IPS-11a (cell line): ENCODE results near the gene C2CD2.

Experiments used
- H3K4me3 ChIP-seq: one replicate; pipeline ENCODE4 v1.5.1; 2013; ENCODE audit warnings: low read depth, low read length, control low read depth

The C2CD2 gene

DNA sequence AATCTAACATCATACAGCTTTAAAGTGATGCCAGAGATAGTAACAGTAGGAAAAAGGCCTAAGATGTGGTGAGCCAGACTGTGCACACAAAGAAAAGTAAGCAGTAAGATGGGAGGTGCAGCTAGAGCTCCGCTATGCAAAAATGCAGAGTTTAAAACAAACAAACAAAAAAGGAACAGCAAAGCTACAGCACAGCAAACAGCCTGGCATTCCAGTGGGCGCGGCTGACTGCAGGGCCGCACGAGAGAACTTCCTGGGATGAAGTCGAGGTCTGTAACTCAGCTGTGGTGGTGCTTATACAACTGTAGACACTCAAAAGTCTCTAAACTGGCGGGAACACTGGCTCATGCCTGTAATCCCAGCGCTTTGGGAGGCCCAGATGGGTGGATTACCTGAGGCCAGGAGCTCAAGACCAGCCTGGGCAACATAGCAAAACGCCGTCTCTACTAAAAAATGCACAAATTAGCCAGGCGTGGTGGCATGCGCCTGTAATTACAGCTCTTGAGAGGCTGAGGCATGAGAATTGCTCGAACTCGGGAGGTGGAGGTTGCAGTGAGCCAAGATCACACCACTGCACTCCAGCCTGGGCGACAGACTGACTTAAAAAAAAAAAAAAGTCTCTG lies 104.7 kb downstream of the C2CD2 start:
- no peak overlapping the region for H3K4me3 ChIP-seq

DNA sequence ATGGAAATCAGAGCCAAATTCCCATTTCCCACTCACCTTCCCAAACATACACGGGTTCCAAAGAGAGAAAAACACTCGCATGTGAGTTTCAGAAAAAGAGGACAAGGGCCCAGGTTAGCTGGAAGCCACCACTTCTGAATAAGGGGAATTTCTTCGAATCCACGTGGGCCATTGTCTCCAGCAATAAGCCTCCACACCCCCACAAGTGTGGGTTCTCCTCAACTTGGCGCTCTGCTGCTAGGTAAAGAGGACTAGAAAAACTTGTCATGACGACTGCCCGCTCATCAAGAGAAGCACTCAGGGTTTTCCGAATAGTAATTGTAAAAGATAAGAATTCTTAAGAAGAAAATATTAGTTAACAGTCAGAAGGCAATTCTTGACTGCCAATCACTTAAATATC lies 105.3 kb downstream of the C2CD2 start:
- H3K4me3 ChIP-seq: no peak overlapping the region

DNA sequence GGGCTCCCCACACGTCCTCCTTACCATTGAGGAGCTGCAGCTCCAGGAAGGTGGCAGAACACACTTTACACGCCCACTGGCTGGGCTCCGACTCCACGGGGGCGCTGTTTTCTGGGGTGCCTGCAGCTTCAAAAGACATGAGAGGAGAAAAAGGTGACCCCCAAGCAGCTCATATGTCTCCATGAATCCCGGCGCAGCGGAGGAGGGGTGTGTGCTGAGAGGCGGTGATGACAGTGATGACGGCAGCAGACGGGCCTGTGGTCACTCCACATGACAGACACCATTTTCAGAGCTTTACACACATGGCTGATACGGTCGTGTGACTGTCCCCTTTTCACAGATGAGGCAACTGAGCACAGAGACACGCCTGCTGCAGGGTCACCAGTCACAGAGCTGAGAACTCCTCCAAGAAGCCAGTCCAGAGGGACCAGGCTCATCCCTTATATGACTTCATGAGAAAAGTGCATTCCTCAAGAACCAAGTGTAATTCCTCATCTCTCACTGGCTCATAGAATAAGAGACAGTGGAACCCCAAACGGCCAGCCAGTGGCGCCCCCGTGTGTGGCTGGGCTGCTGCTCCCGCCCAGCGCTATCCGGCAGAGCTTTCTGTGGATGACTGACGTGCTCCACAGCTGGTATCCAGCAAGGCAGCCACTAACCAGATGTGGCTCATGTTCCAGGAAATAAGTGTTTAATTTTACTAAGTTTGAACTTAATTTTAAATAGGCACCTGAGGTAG lies 106.6 kb downstream of the C2CD2 start:
- no peak overlapping the region for H3K4me3 ChIP-seq

DNA sequence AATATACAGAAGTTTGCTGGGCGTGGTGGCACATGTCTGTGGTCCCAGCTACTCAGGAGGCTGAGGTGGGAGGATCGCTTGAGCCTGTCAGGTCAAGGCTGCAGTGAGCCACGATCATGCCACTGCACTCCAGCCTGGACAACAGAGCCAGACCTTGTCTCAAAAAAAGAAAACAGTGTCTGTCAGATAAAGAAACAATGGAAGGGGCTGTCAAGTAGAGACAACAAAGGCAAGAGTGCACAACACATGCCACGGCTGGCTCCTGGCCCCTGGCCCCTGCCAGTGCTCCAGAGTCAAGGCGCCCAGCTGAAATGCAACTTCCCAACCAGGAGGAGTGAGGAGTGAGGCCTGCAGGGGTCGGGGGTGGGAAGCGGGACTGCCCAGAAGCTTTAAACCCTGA lies 107.3 kb downstream of the C2CD2 start:
- no peak overlapping the region for H3K4me3 ChIP-seq

DNA sequence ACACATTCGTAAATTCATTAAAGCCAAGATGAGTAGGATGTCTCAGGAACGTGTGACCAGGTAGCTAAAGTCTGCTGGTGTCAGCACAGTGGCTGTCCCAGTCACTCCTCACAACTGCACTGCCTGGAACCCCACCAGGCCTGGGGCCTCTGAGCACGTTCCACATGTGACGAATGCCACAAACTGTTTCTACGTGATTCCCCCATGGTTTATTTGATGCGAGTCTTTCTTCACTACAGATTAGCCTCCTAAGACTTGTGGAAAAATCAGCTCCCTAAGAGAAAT lies 107.8 kb downstream of the C2CD2 start:
- no peak overlapping the region for H3K4me3 ChIP-seq

DNA sequence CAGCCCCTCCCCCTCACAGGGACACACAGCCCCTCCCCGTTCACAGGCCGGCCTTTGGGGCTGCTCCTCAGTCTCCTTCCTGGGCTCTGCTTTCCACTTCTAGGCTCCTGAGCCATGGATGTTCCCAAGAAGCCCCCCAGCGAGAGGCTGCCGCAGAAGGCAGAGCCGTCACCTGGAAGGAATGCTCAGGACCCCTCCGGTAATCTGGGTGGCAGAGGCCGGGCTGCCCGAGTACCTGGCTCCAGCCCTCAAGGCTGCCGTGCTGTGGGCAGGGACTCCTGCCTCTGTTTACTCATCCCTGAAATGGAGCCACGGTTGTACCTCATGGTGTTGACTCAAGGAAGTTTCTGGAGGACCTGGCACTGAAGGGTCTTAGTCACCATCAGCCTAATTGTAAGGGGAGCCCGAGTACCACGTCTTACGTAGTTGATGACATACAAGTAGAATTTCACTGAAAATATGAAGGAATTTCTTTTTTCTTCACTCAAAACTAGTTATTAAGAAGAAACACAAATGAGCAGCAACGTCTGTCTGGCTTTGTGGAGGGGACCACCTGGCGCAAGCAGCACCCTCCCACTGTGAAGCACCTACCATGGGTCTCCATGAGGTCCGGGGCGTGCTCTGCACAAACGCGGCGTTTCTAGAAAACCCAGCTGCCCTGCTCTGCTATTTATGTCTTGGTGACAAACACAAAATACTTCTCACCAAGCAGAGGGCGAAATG lies 108.3 kb downstream of the C2CD2 start:
- no peak overlapping the region for H3K4me3 ChIP-seq

DNA sequence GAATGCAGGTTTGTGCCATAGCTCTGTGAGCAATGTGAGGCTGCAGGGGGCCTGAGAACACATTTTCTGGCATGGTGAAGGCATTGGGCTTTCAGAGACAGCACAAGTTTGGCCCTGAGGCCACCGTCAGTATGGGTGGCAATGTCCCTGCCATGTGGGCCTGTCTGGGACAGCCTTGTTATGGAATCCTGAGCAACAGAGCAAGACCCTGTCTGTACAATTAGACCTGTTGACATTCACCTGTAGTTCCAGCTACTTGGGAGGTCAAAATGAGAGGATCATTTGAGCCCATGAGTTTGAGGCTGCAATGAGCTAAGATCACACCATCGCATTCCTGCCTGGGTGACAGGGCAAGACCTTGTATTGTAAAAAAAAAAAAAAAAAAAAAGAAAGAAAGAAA lies 110.2 kb downstream of the C2CD2 start:
- H3K4me3 ChIP-seq: no peak overlapping the region

DNA sequence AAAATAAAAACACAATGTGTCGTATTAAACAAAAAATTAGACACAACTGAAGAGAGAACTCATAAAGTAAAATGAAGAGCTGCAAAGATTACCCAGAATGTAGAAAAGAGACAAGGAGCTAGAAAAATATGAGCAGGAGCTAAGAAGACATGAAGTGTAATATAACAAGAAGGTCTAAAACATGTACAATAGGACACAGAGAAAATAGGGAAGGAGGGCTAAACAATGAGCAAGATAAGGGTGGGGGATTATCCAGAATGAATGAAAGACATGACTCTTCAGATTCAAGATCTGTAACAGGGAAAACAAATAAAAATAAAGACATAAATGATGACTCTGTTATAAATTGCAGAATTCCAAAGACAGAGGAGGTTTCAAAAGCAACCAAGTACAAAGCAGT lies 112.9 kb downstream of the C2CD2 start:
- H3K4me3 ChIP-seq: no peak overlapping the region

DNA sequence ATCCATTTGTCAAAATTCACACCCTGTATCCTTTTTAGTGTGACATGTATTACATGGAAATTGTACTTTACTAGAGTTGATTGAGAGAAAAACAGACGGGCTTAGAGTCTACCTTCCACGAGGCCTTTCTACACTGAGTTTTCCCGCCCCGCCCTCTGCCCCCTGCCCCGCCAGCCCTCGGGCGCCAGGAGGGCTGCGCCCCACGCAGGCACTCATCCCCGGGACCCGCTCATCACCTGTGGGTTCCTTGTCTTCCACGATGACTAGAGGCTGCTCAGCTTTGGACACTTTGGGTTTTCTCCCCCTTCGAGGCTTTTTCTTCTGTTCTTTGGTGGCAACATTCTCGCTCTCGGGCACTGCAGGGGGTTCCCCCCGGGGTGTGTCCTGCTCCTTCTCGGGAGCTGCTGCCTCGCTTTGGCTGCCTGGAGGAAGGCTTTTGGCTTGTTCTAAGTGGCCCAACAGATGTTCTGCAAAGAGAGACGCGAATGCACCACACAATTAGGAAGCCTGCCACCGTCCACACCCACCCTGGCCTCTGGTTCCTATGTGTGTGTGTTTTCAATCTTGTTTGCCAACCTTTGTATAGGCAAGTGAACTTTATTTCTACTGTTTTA lies 114.3 kb downstream of the C2CD2 start:
- H3K4me3 ChIP-seq: no peak overlapping the region

DNA sequence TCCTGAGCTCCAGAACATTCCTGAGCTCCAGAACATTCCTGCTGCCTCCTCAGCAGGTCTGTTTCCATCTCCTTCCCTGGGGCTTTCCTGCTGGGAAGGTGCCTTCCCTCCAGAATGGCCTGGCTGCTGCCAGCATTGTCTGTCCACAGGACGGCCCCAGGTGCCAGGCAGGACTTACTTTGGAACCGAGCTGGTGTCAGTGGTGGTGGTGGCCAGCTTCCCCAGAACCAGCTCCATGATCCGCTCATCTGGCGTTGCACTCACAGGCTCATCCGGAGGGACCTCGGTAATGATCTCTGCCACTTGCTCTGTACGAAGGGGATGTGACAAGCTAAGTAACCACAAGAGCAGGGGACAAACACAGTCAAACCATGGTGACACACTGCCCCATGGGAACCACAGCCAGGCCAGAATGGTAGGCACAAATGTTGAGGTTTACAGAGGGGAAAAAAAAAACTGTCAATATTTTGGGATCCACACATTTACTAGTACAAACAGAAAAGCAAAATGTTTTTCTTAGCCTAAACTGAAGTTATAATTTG lies 116.0 kb downstream of the C2CD2 start:
- no peak overlapping the region for H3K4me3 ChIP-seq

DNA sequence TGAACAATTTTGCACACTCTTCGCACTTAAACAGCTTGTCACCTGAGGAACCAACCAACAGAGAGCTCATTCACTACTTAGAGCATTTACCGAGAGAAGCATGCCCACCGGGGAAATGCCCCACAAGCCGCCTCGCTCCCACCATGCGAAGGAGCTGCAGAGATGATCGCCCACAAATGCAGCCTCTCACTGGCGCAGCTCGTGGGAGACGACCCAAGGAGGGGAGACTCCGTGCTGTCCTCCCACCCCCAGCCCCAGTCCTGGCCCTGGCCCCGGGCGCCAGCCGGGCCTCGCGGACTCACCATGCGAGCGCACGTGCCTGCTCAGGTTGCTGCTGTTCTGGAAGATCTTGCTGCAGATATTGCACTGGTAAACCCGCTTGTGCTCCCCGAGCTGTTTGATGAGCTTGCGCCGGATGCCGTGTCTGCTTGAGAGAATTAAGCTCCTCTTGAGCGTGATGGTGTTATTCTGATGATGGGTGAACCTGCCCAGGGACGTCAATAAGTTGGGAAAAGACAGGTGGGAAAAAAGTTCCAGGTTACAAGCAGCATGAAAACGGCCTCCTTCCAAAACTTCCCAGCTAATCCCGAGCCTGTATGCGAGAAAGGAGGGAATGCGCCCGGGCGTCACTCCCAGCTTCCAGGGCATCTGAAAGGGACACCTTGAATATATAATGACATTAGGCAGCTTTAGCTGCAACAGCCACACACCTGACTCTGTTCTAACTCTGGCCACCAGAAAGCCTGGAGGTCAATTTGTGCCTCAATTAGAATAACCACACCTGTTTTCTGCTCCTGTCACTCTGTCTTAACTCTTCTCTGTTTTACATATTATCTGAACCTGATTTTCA lies 117.4 kb downstream of the C2CD2 start:
- no peak overlapping the region for H3K4me3 ChIP-seq

DNA sequence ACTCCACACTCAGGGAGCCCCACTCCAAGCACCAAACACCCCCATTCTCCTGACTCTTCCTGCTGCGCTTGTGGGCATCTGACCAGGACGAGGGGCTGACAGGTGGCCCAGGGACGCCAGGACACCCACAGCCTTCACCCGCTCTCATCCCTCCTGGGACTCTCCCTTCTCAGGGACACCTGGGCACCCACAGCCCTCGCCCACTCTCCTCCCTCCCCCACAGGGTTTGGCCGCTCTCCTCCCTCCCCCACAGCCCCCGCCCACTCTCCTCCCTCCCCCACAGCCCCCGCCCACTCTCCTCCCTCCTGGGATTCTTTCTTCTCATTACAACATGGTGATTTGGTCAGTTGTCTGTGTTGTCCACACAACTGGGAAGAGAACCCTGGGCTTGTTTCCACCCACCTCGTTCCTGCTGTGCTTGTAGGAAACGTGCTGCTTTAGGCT lies 118.1 kb downstream of the C2CD2 start:
- no peak overlapping the region for H3K4me3 ChIP-seq
